ENCODE measurements around the gene DCAF15.

DCAF15 gene

DNA sequence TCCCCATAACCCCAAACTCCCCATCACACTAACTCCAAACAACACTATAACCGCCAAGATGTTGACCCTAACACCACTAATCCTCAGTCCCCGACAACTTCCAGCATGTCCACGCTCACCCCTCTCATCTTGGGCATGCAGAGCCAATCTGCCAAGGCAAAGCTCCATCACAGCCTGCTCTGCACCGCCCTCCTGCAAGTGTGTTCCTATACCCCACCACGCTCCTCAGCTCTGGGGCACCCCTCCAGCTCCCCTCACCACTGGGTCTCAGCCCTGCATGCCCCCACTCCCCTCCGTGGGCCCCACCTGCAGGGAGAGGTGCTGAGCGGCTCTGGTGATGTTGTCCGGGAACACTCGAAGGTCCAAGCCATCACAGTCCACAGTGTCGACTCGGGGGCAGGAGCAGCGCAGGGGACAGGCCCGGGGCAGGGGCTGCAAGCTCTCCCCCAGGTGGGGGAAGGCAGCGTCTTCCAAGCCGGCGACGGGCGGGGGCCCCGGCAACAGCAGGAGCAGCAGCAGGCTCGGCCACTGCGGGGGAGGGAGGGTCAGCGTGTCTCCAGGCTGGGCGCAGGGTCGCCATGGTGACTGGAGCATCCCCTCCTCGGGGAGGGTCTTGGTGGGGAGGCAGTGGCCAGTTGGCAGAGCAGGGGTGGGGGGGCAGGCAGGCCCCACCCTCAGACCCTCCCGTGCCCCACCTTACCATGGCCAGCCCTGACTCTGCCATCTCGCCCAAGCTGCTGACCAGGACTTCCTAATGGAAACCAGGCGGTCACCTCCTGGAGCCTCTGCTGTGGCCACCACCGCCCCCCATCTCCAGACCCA is 14.6 kb upstream of the DCAF15 start:
- DNase-seq (no peak), ATAC-seq (replicated peaks) (no peak)
- H3K4me1 Mint-ChIP-seq: peaks cover 5% of the 10 kb centered on the region in 2 donors
- H3K36me3 Mint-ChIP-seq: peaks cover 0 to 3% of the 10 kb centered on the region in 2 donors
- H3K4me3 Mint-ChIP-seq: no peak overlapping the region
- H3K27me3 Mint-ChIP-seq: peaks cover 21 to 24% of the 10 kb centered on the region in 2 donors
- H3K9me3 Mint-ChIP-seq: no peaks in the 10 kb centered on the region
- H3K27ac Mint-ChIP-seq: no peak overlapping the region

DNA sequence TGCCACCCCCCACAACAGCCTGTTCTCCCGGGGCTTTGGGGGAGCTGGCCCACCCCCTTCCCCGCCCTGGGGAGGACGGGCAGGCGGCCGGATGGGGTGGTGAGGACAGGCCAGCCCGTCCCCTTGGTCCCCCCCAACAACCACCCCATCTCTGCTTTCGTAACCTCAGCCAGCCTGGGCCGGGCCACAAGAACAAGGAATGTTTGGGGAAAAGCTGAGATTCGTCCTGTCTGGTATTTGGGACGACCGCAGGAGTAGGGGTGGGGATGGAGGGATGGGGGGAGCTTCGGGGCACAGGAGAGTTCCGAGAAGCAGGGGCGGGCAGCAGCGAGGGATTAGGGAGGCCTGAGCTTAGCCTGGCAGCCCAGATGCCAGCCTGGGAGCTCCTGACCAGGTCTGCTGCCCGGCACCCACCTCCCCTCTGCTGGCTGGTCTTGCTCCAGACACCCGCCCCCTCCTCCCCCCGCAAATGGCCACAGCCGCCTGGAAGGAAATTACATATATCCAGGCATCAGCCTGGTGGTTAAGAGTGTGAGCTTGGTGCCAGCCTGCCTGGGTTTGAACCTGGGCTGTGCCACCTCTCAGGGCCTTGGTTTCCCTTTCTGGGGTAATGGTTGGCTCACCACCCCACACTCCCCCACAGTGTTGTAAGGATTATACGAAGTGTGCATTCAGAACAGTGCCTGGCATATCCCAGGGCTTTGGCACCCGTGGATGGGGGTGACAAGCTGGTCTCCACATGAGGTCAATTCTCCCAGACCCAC is 13.8 kb upstream of the DCAF15 start, which contains the start of gene PODNL1:
TSS of gene PODNL1 (minus strand) at position 117 of the 764 bp plus-strand sequence. CDS start 236 bp downstream, outside the sequence.
- Mint-ChIP-seq H3K27ac (no peak within 1 kb of the TSS), H3K27me3 (peaks cover 21 to 24% of the 10 kb centered on the region in 2 donors), H3K4me3 (no peak within 1 kb of the TSS), H3K4me1 (peaks cover 5% of the 10 kb centered on the region in 2 donors), H3K36me3 (peaks cover 0 to 3% of the 10 kb centered on the region in 2 donors), H3K9me3 (no peaks in the 10 kb centered on the region)
- no peak for DNase-seq
- no peak for ATAC-seq (replicated peaks)

DNA sequence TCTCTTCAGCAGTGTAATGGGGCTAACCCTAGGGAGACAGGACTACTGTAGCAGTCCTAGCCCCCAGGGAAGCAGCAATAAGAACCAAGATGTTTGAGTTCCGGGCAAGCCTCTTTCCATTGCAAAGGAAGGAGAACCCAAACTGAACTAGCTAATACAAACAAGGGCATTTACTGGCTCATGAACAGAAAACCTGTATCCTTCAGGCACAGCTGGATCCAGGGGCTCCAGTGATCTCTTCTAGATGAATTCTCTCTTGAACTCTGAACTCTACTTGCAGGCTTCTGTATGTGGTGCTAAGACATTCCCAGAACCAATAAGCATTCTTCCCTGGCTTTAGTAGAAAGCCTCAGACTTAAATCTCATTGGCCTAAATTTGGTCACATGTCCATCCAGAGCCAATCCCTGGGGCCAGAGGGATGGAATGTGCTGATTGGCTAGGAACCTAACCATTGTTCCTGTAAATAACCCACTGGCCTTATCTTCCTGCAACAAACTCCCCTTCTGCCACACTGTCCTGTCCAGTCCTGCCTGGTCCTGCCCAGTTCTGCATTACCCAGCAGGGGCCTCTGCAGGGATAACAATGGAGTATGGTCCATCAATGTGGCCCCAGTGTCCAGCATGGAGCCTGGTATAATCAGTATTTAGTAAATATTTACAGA is 10.2 kb upstream of the DCAF15 start:
- Mint-ChIP-seq H3K9me3 (no peaks in the 10 kb centered on the region), H3K27ac (no peak overlapping the region), H3K36me3 (peaks cover 0 to 3% of the 10 kb centered on the region in 2 donors), H3K27me3 (peaks cover 7% of the 10 kb centered on the region in 2 donors), H3K4me1 (peaks cover 0 to 2% of the 10 kb centered on the region in 2 donors), H3K4me3 (no peak overlapping the region)
- ATAC-seq (replicated peaks) (no peak), DNase-seq (no peak)

DNA sequence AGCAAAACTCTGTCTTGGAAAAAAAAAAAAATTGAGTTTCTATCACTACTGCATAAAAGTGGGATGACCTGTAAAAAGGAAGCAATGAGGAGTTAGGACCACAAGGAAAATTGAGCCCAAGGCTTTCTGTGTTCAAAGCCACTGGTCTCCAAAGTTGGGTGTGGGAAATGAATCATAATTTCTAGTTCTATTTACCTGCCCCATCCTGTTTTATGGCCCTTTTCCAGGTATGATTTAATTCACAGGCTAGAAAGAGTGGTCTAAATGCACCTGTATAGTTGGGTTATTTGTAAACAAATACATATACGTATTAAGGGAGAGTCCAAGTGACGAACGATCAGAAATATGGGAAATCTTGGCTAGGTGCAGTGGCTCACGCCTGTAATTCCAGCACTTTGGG is 5.9 kb upstream of the DCAF15 start:
- H3K36me3 Mint-ChIP-seq: no peaks in the 10 kb centered on the region
- DNase-seq (no peak), ATAC-seq (replicated peaks) (no peak)
- no peaks in the 10 kb centered on the region for H3K4me1 Mint-ChIP-seq
- no peaks in the 10 kb centered on the region for H3K9me3 Mint-ChIP-seq
- no peak overlapping the region for H3K4me3 Mint-ChIP-seq
- H3K27me3 Mint-ChIP-seq: no peaks in the 10 kb centered on the region
- H3K27ac Mint-ChIP-seq: no peak overlapping the region

DNA sequence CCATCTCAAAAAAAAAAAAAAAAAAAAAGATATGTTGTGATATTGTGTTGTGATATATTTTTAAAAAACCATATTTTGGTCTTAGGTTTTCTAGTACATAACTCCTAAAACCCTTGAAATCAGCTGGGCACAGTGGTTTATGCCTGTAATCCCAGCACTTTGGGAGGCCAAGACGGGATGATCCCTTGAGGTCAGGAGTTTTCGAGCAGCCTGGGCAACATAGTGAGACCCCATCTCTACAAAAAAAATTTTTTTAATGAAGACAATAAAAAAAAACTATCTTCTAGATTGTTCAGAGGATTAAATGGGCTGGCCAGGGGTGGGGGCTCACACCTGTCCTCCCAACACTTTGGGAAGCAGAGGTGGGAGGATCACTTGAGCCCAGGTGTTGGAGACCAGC is 1.3 kb upstream of the DCAF15 start:
- no peaks in the 10 kb centered on the region for H3K27me3 Mint-ChIP-seq
- ATAC-seq (replicated peaks) (no peak), DNase-seq (no peak)
- no peaks in the 10 kb centered on the region for H3K9me3 Mint-ChIP-seq
- H3K4me3 Mint-ChIP-seq: no peak overlapping the region
- no peak overlapping the region for H3K27ac Mint-ChIP-seq
- peaks cover 10 to 24% of the 10 kb centered on the region in 2 donors for H3K4me1 Mint-ChIP-seq
- H3K36me3 Mint-ChIP-seq: peaks cover 6 to 9% of the 10 kb centered on the region in 2 donors

DNA sequence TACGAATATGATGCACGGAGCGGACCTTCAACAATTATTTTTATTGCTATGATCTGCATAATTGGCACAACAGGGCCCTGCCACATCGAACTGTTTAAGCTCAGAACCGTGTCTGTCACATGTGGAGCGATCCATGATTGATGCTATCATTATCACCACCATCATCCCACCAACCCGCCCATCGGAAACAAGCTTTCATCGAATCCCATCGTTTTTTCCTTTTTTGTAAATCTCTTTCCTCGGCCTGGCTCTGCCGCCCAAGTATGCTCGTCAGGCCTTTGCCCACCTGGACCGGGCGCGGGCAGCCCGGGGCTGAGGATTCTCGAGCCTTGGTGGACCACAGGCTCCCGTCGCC is 533 bp upstream of the DCAF15 start:
- H3K9me3 Mint-ChIP-seq: no peaks in the 10 kb centered on the region
- H3K4me1 Mint-ChIP-seq: peaks cover 10 to 24% of the 10 kb centered on the region in 2 donors
- ATAC-seq (replicated peaks) (peak; percentile 14 to 16), DNase-seq (no peak)
- H3K27ac Mint-ChIP-seq: peak overlapping the region; percentile 97
- H3K27me3 Mint-ChIP-seq: no peaks in the 10 kb centered on the region
- peaks cover 10 to 12% of the 10 kb centered on the region in 2 donors for H3K36me3 Mint-ChIP-seq
- peak overlapping the region; percentile 95 to 98 for H3K4me3 Mint-ChIP-seq

DNA sequence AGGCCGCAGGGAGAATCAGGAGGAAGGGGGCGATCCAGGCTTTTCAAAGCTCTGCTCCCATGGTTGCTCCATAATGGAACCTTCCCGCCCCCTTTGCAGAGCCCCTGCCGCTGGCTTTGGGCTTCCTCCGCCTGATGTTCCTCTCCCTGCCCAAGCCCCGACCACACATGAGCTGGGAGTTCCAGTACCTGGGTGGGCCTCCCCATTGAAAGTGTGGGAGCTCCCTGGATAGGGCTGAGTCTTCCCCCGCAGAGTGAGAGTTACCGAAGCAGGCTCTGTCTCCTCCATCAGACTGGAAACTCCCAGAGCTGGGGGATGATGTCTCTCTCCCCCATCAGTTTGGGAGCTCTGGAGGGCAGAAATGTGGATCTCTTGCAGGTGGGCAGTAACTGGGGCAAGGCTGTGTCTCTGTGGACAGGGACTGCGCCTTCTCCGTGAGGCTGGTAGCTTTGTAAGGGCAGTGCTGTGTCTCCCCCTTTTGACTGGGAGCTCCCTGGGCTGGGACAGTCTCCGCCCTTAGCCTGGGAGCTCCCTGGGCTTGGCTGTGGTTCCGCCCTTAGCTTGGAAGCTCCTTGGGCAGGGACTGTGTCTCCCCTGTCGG is 722 bp downstream of the DCAF15 start:
- Mint-ChIP-seq H3K27ac (peak overlapping the region; percentile 90), H3K9me3 (no peaks in the 10 kb centered on the region), H3K4me1 (peaks cover 10 to 24% of the 10 kb centered on the region in 2 donors), H3K36me3 (peaks cover 16 to 18% of the 10 kb centered on the region in 2 donors), H3K27me3 (no peaks in the 10 kb centered on the region), H3K4me3 (peak overlapping the region; percentile 95 to 98)
- no peak for DNase-seq
- no peak for ATAC-seq (replicated peaks)

DNA sequence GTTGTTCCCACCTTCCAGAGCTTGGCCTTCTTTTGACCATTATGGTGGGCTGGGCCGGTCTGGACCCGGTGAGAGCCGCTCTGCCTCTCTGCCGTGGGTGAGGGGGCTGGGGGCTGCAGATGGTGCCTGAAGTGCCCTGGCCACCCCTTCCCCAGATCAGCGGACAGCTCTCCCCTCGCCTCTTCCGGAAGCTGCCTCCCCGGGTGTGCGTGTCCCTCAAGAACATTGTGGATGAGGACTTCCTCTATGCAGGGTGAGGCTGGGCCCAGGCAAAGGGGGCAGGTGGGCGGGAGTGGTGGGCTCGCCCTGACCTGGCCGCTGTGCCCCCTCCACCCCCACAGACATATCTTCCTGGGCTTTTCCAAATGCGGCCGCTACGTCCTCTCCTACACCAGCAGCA is 1.9 kb downstream of the DCAF15 start:
- Mint-ChIP-seq H3K27me3 (no peaks in the 10 kb centered on the region), H3K9me3 (no peaks in the 10 kb centered on the region), H3K4me3 (peak overlapping the region; percentile 95 to 98), H3K4me1 (peaks cover 10 to 24% of the 10 kb centered on the region in 2 donors), H3K27ac (no peak overlapping the region), H3K36me3 (peaks cover 21 to 22% of the 10 kb centered on the region in 2 donors)
- DNase-seq: no peak
- ATAC-seq (replicated peaks): no peak

DNA sequence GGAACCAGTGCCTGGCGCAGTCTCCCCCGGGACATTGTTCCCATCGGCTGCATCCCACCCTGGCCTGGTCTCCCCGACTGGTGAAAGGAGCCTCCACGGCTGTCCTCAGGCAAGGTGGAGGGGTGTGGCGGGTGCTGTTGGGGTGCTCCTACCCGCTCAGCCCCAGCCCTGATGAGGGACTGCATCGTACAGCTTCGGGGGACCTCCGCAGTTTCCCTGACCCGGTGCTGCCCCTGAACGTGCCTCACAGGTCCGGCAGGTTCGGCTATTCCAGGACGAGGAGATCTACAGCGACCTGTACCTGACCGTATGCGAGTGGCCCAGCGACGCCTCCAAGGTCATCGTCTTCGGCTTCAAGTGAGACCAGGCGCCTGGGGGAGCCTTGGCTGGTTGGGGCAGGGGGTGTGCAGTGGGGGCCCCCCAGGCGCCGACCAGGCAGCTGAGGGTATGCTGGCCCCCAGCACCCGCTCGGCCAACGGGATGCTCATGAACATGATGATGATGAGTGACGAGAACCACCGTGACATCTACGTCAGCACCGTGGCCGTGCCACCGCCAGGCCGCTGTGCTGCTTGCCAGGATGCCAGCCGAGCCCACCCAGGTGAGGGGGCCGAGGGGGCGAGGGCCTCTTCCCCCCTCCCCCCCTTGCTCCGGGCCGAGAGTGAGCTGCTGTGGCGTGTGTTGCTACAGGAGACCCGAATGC is 3.5 kb downstream of the DCAF15 start:
- no peak overlapping the region for H3K4me3 Mint-ChIP-seq
- peaks cover 25 to 31% of the 10 kb centered on the region in 2 donors for H3K36me3 Mint-ChIP-seq
- H3K27ac Mint-ChIP-seq: no peak overlapping the region
- H3K4me1 Mint-ChIP-seq: peaks cover 10 to 24% of the 10 kb centered on the region in 2 donors
- no peaks in the 10 kb centered on the region for H3K27me3 Mint-ChIP-seq
- no peaks in the 10 kb centered on the region for H3K9me3 Mint-ChIP-seq
- ATAC-seq (replicated peaks): no peak
- DNase-seq: no peak

DNA sequence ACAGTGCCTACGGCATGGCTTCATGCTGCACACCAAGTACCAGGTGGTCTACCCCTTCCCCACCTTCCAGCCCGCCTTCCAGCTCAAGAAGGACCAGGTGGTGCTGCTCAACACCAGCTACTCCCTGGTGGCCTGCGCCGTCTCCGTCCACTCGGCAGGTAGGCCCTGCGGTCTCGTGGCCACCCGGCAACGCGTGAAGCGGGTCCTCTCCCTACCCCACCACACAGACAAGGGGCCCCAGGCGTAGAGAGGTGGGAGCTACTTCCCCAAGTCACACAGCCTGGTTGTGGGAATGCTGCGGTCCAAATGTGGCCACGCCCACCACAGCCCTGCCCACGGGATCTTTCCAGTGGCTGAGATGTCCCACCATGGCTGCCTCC is 4.0 kb downstream of the DCAF15 start:
- no peak for DNase-seq
- no peak overlapping the region for H3K27ac Mint-ChIP-seq
- no peaks in the 10 kb centered on the region for H3K27me3 Mint-ChIP-seq
- H3K4me1 Mint-ChIP-seq: peaks cover 10 to 24% of the 10 kb centered on the region in 2 donors
- no peaks in the 10 kb centered on the region for H3K9me3 Mint-ChIP-seq
- ATAC-seq (replicated peaks): no peak
- H3K4me3 Mint-ChIP-seq: no peak overlapping the region
- H3K36me3 Mint-ChIP-seq: peaks cover 27 to 33% of the 10 kb centered on the region in 2 donors

DNA sequence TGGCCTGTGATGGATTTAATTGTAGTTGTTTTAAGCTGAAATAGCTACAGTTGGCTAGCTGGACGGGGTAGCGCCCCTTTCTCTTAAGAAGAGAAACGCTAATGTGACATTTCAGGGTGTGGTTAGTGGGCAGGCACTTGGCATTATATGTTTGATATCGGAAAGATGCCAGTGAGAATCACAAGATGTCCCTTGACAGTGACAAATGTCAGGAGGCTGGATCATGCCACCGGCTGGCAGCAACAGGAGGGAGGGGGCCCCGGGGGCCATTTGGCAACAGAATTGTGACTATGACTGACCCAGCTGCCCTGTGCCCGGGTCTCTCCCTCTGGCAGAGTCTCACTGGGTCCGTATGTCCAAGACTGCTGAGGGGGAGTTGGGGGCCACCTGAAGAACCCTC is 4.7 kb downstream of the DCAF15 start:
- peaks cover 31 to 37% of the 10 kb centered on the region in 2 donors for H3K36me3 Mint-ChIP-seq
- no peak for ATAC-seq (replicated peaks)
- no peak overlapping the region for H3K27ac Mint-ChIP-seq
- peaks cover 8 to 19% of the 10 kb centered on the region in 2 donors for H3K4me1 Mint-ChIP-seq
- no peaks in the 10 kb centered on the region for H3K27me3 Mint-ChIP-seq
- no peaks in the 10 kb centered on the region for H3K9me3 Mint-ChIP-seq
- no peak overlapping the region for H3K4me3 Mint-ChIP-seq
- no peak for DNase-seq

DNA sequence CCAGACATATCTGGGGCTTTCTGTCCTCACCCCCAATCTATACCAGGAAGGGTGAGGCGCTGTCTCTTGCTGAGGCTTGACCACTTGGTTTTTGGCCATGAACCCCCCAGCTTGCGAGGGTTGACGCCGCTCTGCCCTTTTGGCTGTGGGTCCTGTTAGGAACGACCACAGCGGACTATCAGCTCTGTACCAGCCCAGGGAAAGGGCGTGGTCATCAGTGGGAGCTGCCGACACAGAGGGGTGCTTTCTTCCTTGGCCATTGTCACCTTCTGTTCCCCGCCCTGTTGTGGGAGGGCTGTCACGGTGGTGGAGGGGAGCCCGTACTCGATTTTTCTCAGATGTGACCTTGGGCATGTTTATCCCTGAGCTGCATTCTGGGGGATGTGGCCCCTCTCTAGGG is 5.7 kb downstream of the DCAF15 start:
- Mint-ChIP-seq H3K36me3 (peaks cover 31 to 37% of the 10 kb centered on the region in 2 donors), H3K4me3 (no peak overlapping the region), H3K4me1 (peaks cover 8 to 16% of the 10 kb centered on the region in 2 donors), H3K27me3 (no peaks in the 10 kb centered on the region), H3K27ac (no peak overlapping the region), H3K9me3 (no peaks in the 10 kb centered on the region)
- ATAC-seq (replicated peaks): no peak
- DNase-seq: no peak

DNA sequence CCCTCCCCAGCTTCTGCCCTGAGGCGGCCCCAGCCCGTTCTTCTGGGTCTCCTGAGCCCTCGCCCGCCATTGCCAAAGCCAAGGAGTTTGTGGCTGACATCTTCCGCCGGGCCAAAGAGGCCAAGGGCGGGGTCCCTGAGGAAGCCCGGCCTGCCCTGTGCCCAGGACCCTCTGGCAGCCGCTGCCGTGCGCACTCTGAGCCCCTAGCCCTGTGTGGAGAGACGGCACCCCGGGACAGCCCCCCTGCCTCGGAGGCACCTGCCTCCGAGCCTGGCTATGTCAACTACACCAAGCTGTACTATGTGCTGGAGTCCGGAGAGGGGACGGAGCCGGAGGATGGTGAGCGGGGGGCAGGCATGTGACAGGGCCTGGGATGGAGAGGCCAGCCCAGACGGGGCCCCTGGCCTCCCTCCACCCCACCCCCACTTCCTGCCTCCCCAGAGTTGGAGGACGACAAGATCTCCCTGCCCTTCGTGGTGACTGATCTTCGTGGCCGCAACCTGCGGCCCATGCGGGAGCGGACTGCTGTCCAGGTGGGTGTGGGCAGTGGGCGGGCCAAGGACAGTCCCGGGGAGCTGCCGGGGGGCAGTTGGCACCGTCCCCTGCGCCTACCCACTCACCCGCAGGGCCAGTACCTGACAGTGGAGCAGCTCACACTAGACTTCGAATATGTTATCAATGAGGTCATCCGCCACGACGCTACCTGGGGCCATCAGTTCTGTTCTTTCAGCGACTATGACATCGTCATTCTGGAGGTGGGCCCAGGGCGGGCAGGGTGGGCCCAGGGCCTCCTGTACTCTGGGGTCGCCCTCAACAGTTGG is 7.0 kb downstream of the DCAF15 start:
- no peak overlapping the region for H3K27ac Mint-ChIP-seq
- no peak for ATAC-seq (replicated peaks)
- H3K27me3 Mint-ChIP-seq: no peaks in the 10 kb centered on the region

More for the DNA sequence above, 7.0 kb downstream of the DCAF15 start:
- no peak for DNase-seq
- Mint-ChIP-seq H3K4me3 (no peak overlapping the region), H3K9me3 (no peaks in the 10 kb centered on the region), H3K4me1 (peaks cover 2 to 3% of the 10 kb centered on the region in 2 donors), H3K36me3 (peaks cover 29 to 40% of the 10 kb centered on the region in 2 donors)

Data from stimulated activated naive B cell treated with anti-CD40 and anti-IgM and Interleukin-4, amounts not matched to agents 10 μg/mL and 1 μg/mL and 100 μg/mL, for 72 hours (primary cell).